Kidney (tissue), 14 donors: ENCODE results near the gene CNKSR1. TPM values are rescaled to one million over a fixed set of nuclear protein-coding genes. Genes with fewer than 3 reads are reported as not detected.
"Not testable (repeated sequence)": the region's sequence is repeated elsewhere in the genome, so short reads cannot be mapped to it uniquely, and the experiment has no call there.

Experiments used
- DNase-seq, 5 donors: peaks; one replicate each; pipeline ENCODE4 v3.0.0-alpha.2; 2013 to 2020
- FAIRE-seq: peaks from 2 replicates; lab custom pipeline; 2012; peaks lifted over from hg19 to GRCh38; lab: Jason Lieb, UNC
- H3K27ac ChIP-seq, 2 donors: one replicate each; pipeline ENCODE4 v1.7.0; 2013; ENCODE audit warnings: low read depth in 2 of 2, low read length in 2 of 2, inconsistent platforms in 1 of 2
- H3K27me3 ChIP-seq: one replicate; pipeline ENCODE4 v1.7.1; 2013; ENCODE audit warnings: low read length, inconsistent platforms; ENCODE audit not compliant: control insufficient read depth, insufficient read depth
- H3K36me3 ChIP-seq, 3 donors: one replicate each; pipeline versions ENCODE4 v1.7.0 to v1.7.1; 2013; ENCODE audit warnings: low read length in 3 of 3, control low read depth in 1 of 3, inconsistent platforms in 1 of 3; ENCODE audit not compliant: insufficient read depth in 3 of 3, control insufficient read depth in 2 of 3
- H3K4me1 ChIP-seq, 3 donors: one replicate each; pipeline versions ENCODE4 v1.7.0 to v1.7.1; 2013; ENCODE audit warnings: low read length in 3 of 3, inconsistent platforms in 1 of 3, low read depth in 1 of 3; ENCODE audit not compliant: control insufficient read depth in 2 of 3, insufficient read depth in 2 of 3
- H3K4me3 ChIP-seq, 3 donors: one replicate each; pipeline versions ENCODE4 v1.7.0 to v1.8.1; 2013; ENCODE audit warnings: low read length in 3 of 3, control low read depth in 1 of 3, inconsistent platforms in 1 of 3
- H3K9ac ChIP-seq, 3 donors: one replicate each; pipeline versions ENCODE4 v1.7.0 to v1.7.1; 2013; ENCODE audit warnings: low read length in 3 of 3, control low read depth in 1 of 3, inconsistent platforms in 1 of 3
- H3K9me3 ChIP-seq, 3 donors: one replicate each; pipeline versions ENCODE4 v1.7.0 to v1.7.1; 2013; ENCODE audit warnings: low read length in 3 of 3, control low read depth in 1 of 3, inconsistent platforms in 1 of 3; ENCODE audit not compliant: control insufficient read depth in 2 of 3, insufficient read depth in 1 of 3
- intact Hi-C: fragments of 100-400 bp; cut with DNase I; formaldehyde crosslinking; loops from one replicate; pipeline ENCODE4 v1.11.1; 2022
- polyA plus RNA-seq: library from polyadenylated mRNA; stranded (reverse); fragments of 350-450 nt; fragmentation: Illumina TruSeq; extraction: RNeasy Lipid Tissue Mini Kit (QIAGEN cat#74804); gene quantifications from one replicate; pipeline ENCODE4 v1.2.3, GENCODE V29; 2014; ENCODE audit warnings: low read depth, low replicate concordance; ENCODE audit not compliant: insufficient read depth
- total RNA-seq: library from RNA; stranded (reverse); fragmentation: NEBNext Ultra II Directional; extraction: Animal tissue kit (Norgen Biotek cat#: 25700); gene quantifications from one replicate; pipeline ENCODE4 v1.2.1, GENCODE V29; 2021
- TF ChIP-seq, protein P1 (sequence below): IDR thresholded peaks from 3 replicates; pipeline ENCODE4 v1.5.1; 2012; ENCODE audit warnings: mild to moderate bottlenecking, moderate library complexity, borderline replicate concordance; ENCODE audit not compliant: insufficient read depth; ENCODE audit errors: extremely low read depth
- donor health status: control.
- donor health status: control.
- donor health status: control.
- donor health status: control.
- donor health status: control.
- donor health status: DM: yes; HTN: yes; CAD: no.
- donor health status: Normal renal cell carcinoma (clear cell type).

CNKSR1 gene
- total and polyA plus RNA-seq, 2 donors from 2014 or later: 8.8 to 19.7 TPM

DNA sequence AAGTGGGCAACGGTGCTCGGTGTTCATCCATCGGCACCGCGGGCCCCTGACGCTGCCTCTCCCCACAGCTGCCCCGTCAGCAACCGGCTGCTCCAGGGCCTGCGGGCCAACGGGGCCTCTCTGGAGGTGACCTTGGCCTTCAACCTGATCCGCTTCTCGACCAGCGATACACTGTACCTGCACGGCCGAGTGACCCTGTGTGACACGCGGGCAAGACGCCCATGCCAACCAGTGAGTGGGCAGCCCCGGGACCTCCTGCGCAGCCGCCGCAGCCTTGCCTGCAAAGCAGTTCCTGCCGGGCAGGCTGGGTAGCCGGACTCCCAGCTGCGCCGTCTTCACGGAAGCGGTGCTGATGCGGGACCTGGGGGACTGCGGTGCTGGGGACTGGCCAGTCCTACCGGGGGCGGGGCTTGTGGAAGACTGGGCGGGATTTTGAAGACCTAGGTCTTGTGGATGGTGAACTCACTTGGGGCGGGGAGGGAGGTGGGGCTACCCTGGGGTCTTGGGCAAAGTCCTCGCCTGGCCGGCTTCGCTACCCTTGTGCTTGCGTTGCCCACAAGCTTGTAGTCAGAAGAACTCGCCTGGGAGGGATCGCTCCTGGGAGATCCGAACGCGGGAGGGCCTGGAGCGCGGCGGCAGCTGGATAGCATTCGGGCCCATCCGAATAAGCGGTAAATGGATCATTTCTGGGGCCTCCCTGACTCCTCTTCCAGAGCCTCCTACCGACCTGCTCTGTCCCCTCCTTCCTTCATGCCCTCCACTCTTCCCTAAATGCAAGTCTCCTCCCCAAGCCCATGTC is 47.9 kb downstream of the CNKSR1 start:
- DNase-seq: peak; percentile 87 to 94 (median 92)
- peaks cover 5% of the 10 kb centered on the region for H3K27me3 ChIP-seq
- H3K36me3 ChIP-seq: no peaks in the 10 kb centered on the region
- FAIRE-seq: no peak
- H3K4me3 ChIP-seq: peak overlapping the region; percentile 38 to 82 (median 76)
- intact Hi-C loops: no loop called here
- no peaks in the 10 kb centered on the region for H3K9me3 ChIP-seq
- TF ChIP-seq, protein P1, sequence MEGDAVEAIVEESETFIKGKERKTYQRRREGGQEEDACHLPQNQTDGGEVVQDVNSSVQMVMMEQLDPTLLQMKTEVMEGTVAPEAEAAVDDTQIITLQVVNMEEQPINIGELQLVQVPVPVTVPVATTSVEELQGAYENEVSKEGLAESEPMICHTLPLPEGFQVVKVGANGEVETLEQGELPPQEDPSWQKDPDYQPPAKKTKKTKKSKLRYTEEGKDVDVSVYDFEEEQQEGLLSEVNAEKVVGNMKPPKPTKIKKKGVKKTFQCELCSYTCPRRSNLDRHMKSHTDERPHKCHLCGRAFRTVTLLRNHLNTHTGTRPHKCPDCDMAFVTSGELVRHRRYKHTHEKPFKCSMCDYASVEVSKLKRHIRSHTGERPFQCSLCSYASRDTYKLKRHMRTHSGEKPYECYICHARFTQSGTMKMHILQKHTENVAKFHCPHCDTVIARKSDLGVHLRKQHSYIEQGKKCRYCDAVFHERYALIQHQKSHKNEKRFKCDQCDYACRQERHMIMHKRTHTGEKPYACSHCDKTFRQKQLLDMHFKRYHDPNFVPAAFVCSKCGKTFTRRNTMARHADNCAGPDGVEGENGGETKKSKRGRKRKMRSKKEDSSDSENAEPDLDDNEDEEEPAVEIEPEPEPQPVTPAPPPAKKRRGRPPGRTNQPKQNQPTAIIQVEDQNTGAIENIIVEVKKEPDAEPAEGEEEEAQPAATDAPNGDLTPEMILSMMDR: no peak
- H3K9ac ChIP-seq: peak overlapping the region; percentile 6 to 84 (median 67)
- peaks cover 0 to 5% (median 0%) of the 10 kb centered on the region in 3 donors for H3K4me1 ChIP-seq
- peak overlapping the region; percentile 60 to 74 for H3K27ac ChIP-seq

DNA sequence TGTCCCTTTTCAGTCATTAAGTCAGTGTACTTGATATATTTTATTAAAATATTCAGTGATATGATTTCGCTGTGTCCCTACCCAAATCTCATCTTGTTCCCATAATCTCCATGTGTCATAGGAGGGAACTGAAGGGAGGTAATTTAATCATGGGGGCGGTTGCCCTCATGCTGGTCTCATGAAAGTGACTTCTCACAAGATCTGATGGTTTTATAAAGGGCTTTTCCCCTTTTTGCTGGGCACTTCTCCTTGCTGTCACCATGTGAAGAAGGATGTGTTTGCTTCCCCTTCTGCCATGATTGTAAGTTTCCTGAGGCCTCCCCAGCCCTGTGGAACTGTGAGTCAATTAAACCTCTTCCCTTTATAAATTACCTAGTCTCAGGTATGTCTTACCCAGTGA is 53.4 kb downstream of the CNKSR1 start:
- FAIRE-seq, H3K9ac ChIP-seq, intact Hi-C loops: not testable (repeated sequence)

DNA sequence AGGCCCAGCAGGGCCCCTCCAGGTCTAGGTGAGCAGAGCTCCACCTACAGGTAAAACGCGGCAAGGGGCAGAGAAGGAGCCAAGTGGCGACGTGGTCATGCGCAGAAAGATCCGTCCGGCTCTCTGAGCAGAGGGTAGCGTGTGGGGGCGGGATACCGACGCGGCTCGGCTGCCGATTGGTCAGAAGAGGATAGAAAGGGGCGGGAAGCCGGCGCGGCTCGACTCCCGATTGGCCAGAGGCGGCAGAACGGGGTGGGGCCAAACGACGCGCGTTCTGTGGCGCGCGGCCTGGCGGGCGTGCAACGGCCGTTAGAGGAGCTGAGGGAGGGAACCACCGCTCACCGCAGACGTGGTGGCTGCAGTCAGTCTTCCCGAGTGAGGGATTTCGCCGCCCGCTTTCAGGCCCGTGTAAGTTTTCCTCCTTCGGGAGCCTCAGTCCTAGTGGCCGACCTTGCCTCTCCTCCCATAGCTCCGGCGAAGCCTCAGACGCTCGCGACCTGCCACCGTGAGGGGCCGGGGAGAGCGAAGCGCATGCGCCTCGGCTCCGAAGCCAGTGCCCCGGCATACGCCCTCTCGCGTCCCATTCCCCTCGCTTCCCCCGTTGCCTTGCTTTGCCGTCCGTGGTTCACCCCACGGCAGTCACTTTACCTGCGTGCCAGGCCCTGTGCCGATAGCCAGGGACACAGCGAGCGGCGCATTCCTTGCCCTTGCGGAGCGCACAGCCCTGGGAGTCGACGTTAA is 56.8 kb downstream of the CNKSR1 start, which contains the start of gene CEP85:
Gene CEP85 (plus strand): TSS at position 298 of the 741 bp plus-strand sequence. CDS start 5,584 bp downstream, outside the sequence.
- Histone ChIP-seq H3K9me3 (no peaks in the 10 kb centered on the region), H3K4me3 (peak within 1 kb of the TSS; percentile 87 to 92 (median 88)), H3K27ac (peak within 1 kb of the TSS; percentile 86 to 92), H3K4me1 (peaks cover 0 to 8% (median 4%) of the 10 kb centered on the region in 3 donors), H3K36me3 (no peaks in the 10 kb centered on the region), H3K27me3 (no peaks in the 10 kb centered on the region), H3K9ac (peak within 1 kb of the TSS; percentile 77 to 98 (median 84))
- DNase-seq (peak; percentile 98 to 99 (median 99)), FAIRE-seq (peak; percentile 95)
- TF ChIP-seq, protein P1: peak; percentile 82
- intact Hi-C loops: no loop called here

More for the DNA sequence above, 53.4 kb downstream of the CNKSR1 start:
- not testable (repeated sequence) for H3K27me3 ChIP-seq, H3K4me3 ChIP-seq, H3K27ac ChIP-seq, DNase-seq, H3K9me3 ChIP-seq, H3K4me1 ChIP-seq, H3K36me3 ChIP-seq
